Stimulated activated CD4-positive, alpha-beta T cell treated with anti-CD3 and anti-CD28 coated beads, Interleukin-4, amount 100 ng/mL, for 1 hour (primary cell): ENCODE results near the gene CMTM4.
"Not testable (repeated sequence)": the region's sequence is repeated elsewhere in the genome, so short reads cannot be mapped to it uniquely, and the experiment has no call there.

Experiments used
- DNase-seq: peaks from one replicate; pipeline ENCODE4 v3.0.0-alpha.2; 2020

Gene CMTM4

DNA sequence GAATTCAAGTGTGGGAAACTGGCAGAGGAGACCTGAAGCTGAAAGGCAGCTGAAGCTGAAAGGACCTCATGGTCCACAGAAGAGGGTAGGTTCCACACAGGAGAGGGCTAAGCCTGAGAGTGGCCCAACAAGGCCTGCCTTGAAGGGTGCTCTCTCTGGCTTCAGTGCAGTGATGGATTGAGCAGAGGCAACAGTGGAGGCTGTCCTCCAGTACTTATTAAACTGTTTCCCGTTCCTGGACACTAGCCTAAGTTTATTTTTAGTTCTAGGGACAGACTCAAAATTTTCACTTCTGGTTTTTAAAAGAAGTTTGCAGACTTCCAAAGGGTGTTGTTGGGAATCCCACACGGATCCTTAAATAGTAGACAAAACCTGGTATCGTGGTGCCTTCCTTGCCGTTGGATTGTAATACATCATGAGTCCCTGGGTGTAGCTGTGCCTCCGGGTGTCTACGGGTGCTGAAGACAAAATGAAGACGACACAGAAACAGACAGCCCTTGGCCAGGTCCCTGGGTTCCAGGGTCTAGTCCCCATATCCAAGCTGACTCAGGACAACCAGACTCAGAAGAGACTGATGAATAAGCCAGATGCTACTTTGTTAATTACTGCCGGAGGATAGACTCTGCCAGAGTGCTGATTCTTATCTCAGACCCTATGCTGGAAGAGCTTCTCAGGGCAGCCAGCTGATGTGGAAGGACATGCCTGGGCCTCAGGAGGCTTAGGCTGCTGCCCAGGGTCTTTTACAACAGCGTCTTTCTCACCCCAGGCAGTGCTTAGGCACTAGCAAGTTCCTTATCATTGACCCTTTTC, 7.1 kb upstream of the CMTM4 start:
- no peak for DNase-seq

DNA sequence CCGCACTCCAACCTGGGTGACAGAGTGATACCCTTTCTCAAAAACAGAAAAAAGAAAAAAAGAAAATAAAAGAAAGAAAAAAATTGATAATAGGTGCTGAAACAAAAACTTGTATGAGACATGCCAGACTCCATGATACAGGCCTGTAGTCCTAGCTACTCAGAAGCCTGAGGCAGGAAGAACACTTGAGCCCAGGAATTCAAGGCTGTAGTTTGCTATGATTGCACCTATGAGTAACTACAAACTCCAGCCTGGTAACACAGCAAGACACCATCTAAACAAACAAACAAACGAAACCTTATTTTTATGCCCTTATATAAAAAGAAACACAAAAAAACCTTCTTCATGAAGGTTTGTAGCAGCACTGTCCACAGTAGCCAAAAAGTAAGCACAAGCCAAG, 5.0 kb upstream of the CMTM4 start:
- no peak for DNase-seq

DNA sequence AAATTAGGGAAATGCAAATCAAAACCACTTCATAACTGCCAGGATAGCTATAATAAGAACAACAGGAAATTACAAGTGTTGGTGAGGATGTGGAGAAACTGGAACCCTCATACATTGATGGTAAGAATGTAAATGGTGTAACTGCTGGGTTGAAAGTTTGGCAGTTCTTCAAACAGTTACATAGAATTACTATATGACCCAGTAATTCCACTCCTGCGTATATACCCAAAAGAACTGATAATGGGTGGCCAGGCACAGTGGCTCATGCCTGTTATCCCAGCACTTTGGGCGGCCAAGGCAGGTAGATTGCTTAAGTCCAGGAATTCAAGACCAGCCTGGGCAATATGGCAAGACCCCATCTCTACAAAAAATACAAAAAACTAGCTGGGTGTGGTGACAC, 4.5 kb upstream of the CMTM4 start:
- no peak for DNase-seq

DNA sequence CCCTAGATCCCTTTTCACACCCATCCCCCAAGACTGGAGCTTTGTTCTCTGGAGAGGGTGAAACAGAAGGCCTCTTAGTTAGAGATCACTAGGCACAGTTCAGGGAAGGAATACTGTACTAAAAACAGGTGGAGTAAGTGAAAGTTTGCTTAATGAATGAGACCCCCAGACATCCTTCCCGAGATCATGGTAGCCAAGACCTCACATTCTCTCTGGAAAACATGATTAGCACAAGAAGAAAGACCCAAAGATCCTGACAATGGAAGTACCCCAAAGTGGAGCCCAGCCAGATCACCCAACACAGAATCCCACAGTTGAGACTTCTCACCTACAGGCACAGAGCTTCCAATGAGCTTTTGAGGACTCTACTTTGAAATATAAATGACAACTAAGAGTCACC, 3.4 kb upstream of the CMTM4 start:
- no peak for DNase-seq

DNA sequence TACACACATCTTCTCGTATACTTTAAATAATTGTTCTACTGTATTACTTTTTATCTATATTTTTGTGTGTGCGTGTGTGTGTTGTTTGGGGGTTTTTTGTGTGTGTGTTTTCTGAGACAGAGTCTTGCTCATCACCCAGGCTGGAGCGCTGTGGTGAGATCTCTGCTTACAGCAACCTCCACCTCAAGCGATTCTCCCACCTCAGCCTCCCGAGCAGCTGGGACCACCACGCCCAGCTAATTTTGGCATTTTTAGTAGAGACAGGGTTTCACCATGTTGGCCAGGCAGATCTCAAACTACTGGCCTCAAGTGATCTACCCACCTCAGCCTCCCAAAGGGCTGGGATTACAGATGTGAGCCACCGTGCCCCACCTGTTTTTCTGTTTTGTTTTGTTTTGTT, 1.5 kb upstream of the CMTM4 start:
- DNase-seq = no peak

DNA sequence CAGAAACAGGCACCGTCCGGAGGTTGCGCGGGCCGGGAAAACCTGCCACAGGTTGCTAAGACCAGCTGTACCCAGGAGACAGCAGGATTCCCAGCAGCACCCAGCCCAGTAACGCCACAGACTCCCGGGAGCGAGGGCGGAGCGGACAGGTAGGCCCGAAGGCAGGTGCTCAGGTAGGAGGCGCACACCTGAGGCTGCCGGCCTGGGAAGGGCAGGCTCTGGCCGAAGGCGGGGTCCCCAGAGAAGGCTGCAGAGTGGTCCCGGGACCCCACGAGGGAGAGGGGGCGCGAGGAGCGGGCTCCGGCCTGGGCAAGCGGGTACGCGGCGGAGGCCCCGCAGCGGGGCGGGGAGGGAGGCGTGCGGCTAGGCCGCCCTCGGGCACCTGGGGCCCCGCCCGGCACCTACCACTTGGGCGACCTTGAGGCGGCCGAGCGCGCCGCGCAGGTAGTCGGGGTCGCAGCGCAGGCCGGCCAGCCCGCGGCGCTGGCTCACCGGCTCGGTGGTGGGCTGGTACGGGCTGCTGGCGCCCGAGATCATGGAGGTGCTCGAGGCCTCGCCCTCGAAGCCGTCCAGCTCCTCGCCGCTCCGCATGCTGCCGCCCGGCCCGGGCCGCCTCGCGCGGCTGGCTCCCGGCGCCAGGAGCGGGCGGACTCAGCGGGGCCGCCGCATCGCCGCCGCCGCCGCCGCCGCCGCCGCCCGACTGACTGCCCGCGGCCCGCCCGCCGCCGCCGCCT, 441 bp downstream of the CMTM4 start:
- no peak for DNase-seq

DNA sequence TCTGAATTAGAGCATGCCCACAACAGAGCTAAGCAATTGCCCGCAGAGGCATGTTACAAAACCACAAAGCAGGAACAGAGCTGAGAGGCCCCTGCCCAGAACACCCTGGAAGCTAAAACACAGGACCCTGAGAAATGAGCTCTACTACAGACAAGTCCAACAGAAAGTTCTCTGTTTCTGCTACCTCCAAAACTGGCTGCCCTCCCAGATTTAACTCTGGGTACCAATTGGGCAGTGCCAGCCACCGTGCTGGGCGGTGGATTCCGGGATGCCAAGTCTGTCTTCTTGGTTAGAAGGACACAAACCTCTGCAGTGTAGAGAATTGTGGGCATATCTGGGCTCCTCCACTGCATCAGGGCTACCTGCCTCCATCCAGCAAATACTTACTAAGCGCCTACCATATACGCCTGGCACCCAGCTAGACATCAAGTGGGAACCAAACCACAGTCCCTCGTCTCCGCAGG, 1.0 kb downstream of the CMTM4 start:
- no peak for DNase-seq

DNA sequence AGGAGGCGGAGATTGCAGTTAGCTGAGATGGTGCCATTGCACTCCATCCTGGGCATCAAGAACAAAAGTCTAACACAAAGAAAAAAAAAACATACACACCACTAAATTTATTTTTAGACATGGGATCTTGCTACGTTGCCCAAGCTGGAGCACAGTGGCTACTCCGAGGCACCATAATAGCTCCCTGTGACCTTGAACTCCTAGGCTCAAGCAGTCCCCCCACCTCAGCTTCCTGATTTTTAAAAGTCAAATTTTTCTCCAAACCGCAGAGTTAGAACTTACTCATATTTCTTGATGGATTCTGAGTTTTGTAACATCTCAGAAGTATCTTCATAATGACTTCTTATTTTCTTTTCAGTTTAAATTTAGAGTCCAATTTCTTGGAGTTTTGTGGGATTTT, 3.4 kb downstream of the CMTM4 start:
- no peak for DNase-seq

DNA sequence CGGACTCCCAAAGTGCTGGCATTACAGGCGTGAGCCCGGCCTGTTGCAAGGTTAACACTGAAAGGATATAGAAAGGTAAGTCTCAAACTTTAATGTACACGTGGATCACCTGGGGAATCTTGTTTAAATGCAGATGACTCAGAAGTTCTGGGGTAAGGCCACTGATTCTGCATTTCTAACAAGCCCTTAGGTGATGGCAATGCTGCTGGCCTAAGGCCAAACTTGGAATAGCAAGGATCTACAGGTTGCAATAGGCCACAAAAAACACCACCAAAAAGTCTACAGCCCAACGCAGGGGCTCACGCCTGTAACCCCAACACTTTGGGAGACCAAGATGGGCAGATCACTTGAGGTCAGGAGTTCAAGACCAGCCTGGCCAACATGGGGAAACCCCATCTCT, 4.2 kb downstream of the CMTM4 start:
- DNase-seq = no peak

DNA sequence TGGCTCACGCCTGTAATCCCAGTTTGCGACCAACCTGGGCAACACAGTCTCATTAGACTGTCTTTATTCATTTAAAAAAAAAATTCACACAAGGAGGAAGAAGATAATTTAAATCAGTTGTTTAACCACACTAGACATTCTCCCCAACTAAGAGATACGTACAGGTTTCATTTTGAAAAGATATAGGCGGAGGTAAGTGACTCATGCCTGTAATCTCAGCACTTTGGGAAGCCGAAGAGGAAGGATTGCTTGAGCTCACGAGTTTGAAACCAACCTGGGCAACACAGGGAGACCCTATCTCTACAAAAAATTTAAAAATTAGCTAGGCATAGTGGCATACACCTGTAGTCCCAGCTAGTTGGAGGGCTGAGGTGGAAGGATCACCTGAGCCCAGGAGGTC, 5.3 kb downstream of the CMTM4 start:
- DNase-seq = no peak

DNA sequence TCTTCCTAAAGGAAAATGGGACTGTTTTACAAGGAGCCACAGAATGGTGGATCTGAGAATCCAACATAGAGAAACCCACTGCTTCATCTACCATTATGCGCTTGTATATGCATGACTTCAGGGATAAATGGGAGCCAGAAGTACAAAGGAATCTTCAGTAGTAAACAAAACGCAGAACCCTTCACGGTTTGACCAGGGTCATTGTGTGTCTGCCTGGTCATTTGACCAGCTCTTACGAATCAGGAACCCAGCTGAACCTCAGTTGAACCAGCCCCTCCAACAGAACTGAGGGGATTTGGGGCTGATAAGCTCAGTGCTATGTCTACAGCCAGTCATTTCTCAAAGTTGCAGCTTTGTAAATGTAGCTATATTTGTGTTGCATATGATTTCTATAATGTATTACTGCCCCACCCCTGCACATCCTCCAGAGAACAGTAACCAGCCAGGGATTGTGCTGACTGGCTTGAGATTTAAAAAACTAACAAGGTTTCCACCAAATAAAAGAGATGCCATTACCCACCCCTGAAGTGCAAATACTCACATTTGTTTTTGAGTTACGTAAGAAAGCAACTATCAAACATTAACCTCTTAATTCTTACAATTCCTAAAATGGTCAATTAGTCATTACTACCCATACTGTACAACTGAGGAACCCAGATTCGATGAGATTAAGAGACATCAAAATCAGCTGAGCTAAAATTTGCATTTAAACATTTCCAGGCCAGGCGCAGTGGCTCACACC, 6.3 kb downstream of the CMTM4 start:
- DNase-seq = no peak

DNA sequence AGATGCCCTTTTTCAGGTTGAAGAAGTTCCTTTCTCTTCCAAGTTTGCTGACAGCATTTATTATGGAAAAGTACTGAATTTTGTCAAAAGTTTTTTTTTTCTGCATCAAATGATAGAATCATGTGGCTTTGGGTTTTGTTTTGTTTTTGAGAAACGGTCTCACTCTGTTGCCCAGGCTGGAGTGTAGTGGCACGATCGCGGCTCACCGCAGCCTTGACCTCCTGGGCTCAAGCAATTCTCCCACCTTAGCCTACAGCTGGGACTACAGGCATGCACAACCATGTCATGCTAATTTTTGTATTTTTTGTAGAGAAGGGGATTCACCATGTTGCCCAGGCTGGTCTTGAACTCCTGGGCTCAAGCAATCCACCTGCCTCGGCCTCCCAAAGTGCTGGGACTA, 7.3 kb downstream of the CMTM4 start:
- no peak for DNase-seq

DNA sequence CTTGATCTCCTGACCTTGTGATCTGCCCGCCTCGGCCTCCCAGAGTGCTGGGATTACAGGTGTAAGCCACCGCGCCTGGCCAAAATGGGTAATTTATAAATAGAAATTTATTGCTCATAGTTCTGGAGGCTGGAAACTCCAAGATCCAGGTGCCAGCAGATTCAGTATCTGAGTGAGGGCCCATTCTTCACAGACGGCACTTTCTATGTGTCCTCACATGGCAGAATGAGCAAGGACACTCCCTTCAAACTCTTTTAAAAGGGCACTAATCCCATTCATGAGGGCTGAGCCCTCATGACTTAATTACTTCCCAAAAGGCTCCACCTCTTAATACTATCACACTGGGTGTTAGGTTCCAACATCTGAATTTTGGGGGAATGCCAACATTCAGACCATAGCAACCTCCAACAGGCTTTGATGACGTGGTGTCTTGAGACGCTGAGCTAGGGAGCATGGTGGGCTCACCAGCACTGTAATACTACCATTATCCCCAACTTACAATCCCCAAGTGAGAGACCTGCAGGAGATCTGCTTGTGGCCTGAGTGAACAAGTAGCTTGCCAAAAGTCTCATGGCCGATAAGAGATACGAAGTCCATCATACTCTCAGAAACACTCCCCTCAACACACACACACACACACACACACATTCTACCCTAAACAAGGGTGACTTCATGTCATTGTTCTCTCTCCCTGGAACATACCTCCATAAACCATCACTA, 8.5 kb downstream of the CMTM4 start:
- no peak for DNase-seq

DNA sequence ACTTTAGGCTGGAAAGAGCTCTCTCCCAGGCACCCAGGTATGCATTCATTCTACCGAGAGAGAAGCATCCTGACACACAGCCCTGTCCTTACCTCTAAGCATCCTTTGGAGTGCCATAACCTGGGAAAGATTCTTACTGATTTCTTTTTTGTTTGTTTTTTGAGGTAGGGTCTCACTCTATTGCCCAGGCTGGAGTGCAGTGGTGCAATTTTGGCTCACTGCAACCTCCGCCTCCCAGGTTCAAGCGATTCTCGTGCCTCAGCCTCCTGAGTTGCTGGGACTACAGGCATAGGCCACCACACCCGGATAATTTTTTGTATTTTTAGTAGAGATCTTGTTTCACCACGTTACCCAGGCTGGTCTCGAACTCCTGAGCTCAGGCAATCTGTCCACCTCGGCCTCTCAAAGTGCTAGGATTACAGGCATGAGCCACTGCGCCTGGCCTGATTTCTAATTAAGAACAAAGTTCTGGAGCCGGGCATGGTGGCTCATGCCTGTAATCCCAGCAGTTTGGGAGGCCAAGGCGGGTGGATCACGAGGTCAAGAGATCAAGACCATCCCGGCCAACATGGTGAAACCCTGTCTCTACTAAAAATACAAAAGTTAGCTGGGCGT, 10.9 kb downstream of the CMTM4 start:
- not testable (repeated sequence) for DNase-seq

DNA sequence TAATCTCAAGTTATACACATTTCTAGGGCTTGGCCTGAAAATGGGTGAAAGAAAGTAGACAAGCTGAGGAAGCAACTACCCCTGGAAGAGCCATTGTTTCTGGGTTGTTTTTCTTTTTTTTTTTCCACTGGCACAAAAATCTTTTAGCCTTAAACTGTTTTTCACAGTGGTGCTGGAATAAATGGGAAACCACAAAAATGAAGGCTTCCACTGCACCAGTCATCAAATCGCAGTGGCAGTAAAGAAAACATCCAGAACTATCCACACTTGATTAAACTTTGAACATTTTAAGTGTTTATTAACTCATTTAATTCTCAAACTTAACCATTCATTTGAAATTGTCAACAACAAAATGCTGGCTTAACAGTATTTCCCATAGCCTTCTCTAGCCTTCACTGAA, 14.3 kb downstream of the CMTM4 start:
- no peak for DNase-seq

DNA sequence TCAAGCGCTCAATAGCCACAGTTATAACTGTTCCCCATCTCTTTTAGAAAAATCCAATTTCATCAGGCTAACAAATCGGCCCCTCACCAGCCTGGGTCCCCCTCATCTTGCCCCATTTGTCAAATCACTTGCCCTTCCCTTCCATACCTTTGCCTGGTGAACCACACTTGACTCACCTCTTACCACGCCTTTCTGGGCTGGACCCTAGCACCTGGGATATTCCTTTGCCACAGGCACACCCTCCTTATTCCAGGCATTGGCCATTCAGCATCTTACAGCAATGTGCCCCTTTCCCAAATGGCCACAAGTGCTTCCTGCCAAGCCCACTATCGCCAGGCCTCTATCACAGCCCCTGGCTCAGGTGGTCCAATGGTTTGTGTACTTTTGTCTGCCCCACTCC, 14.9 kb downstream of the CMTM4 start:
- DNase-seq = no peak

DNA sequence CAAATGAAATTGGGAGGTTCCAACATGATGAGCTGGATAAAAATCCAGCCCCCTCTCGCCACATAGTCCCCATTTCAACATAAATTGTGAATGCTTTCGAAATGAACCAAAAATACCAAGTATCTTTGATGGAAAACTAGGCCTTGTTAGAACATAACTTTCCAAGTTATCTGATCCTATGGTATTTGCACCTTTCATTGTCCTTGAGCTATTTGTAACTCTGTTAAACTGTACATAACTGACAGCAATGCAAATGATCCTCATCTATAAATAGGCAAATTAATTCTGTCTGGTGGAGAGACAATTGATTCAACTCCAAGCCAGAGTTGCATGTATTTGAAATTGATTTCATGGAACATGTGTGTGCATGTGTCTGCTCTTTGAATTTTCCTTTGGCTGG, 18.2 kb downstream of the CMTM4 start:
- DNase-seq = no peak

DNA sequence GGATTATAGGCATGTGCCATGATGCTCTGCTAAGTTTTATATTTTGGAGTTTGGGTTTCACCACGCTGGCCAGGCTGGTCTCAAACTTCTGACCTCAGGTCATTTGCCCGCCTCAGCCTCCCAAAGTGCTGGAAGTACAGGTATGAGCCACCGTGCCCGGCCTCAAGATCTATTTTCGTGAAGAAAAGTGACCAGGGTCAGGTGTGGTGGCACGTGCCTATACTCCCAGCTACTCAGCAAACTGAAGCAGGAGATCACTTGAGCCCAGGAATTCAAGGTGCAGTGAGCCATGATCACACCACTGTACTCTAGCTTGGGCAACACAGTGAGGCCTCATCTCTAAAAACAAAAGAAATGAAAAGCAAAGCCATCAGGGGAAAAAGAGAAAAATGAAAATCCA, 18.7 kb downstream of the CMTM4 start:
- no peak for DNase-seq

DNA sequence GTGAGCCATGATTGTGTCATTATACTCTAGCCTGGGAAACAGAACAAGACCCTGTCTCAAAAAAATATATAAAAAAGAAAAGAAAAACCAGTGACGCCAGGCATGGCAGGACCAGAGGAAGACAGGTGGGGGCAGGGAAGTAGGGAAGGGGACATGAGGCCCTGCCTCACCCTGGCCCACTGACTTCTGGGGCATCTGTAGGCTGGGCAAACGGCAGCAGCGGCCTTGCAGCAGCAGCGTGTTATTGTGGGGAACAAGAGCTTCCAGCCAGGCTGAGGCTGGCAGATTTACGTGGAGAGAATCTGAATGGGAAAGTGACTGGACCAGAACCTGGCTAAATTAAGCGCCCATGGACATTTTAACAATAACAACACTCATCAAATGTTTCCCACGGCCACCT, 19.4 kb downstream of the CMTM4 start:
- DNase-seq = no peak

DNA sequence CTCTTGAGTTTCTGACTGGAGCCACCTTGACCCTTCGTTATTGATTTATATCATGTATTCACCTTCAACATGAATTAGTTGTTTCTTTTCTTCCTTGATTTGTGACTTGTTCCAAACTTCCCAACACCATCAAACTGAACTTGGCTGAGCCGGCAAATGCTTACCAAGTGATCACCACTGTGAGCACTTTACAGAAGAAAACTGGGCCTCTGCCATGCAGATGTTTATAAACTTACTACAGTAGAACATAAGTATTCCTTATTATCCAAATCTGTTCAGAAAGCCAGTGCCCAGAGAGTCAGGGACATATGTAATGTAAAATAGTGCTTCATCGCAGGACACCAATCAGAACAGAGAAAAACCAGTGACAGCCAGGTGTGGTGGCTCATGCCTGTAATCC, 19.9 kb downstream of the CMTM4 start:
- DNase-seq = no peak

DNA sequence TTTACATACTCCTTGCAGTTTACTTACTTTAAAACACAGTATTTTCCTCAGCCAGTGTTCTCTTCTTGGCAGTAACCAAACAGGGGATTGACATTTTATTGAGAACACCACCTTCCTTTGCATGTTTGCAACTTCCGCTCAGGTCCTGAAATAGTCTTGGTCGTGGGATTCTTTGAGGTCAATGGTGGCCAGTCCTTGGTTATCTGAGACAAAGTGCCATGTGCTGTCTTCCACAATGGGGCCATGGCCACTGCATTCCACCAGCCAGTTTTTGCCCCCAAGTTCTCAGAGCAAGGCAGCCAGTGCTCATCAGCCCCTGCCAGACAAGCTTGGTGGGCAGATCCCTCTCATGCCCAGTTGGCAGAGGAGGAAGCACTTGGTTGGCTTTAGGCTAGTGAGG, 22.9 kb downstream of the CMTM4 start:
- no peak for DNase-seq

DNA sequence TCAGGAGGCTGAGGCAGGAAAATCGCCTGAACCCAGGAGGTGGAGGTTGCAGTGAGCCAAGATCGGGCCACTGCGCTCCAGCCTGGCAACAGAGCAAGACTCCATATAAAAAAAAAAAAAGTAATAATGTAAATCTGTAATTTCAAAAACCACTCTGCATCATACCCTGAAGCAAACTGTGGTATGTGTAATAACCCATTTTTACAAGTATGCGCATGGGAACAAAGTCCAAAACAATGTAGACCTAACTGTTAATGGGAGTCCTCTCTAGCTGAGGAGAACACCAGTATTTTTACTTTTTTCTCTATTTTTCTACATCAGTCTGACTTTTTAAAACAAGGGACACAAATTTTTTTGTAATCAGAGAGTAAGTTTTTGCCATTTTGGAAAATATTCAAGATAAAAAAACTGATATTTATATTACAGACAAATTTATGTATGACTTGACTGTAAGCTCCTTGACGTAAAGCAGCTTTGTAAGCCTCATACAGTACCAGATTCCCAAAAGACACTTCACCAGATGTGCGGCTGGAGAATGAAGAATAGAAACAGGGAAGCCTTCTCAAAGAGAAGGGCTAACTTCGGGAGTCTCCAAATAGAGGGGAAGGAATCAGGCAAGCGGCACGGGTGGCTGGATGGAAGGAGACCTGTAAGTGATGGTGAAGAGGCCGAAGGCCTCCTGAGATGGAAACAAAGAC, 25.7 kb downstream of the CMTM4 start:
- DNase-seq = no peak
